HCT116 (cell line): Measurements from ENCODE around the gene TELO2. TPM values are rescaled to one million over a fixed set of nuclear protein-coding genes. Genes with fewer than 3 reads are reported as not detected.

Source experiments
- ATAC-seq: fragments of 200-7000 bp; cut with Tn5 transposase; 2 replicates; pipeline ENCODE4 v1.9.1; 2020; ENCODE audit warnings: mild to moderate bottlenecking, moderate library complexity
- BruUV-seq: library from RNA; stranded (reverse); fragments of 400-500 nt; replicated peaks from 2 replicates; lab custom pipeline; 2021; lab: Mats Ljungman, UMichigan
- CTCF ChIA-PET: fragments of 300-600 bp; sonication (Branson Sonifier 250); formaldehyde crosslinking; loops from one replicate; lab custom pipeline; 2021; ENCODE audit warnings: antibody characterized with exemption; lab: Charles Lee
- POLR2A ChIA-PET: fragments of 300-600, 350-600 bp; sonication (Branson Sonifier 250); formaldehyde crosslinking; loops from one replicate; lab custom pipeline; 2021; ENCODE audit warnings: antibody characterized with exemption; lab: Charles Lee
- RAD21 ChIA-PET, 2 experiments: fragments of 300-600 bp; sonication (Branson Sonifier 250); formaldehyde crosslinking; loops; one replicate each; lab custom pipeline; 2023; ENCODE audit warnings: low total read pairs in 2 of 2; ENCODE audit not compliant: uncharacterized antibody in 2 of 2, unreplicated experiment in 2 of 2, low non-redundant PET in 1 of 2; lab: Charles Lee
- DNase-seq: peaks from one replicate; pipeline ENCODE4 v3.0.0-alpha.2; 2010; ENCODE audit warnings: low read depth, low spot score
- H2AFZ ChIP-seq: fragments of 200-600 bp; shearing (Covaris generic), sonication (generic); 2 replicates; pipeline ENCODE4 v1.6.1; 2017; ENCODE audit warnings: low read depth, mixed run types, mixed read lengths, antibody characterized with exemption, low read length; ENCODE audit not compliant: poor library complexity, severe bottlenecking
- H3K27ac ChIP-seq: 2 replicates; pipeline ENCODE4 v1.5.1; 2012; ENCODE audit warnings: low read depth, low read length
- H3K27me3 ChIP-seq: fragments of 200-600 bp; sonication (generic); 2 replicates; pipeline ENCODE4 v1.6.1; 2016; ENCODE audit warnings: mixed run types, low read length, mixed read lengths; ENCODE audit not compliant: insufficient read depth
- H3K36me3 ChIP-seq, 2 experiments: fragments of 200-500 bp in 1 of 2; fragments of 200-600 bp in 1 of 2; sonication (Bioruptor generic) in 1 of 2; sonication (generic) in 1 of 2; 2 replicates each; pipeline versions ENCODE4 v1.5.1 to v1.6.1; 2014 to 2016; ENCODE audit warnings: low read length in 2 of 2, inconsistent platforms in 1 of 2, mixed read lengths in 1 of 2, mixed run types in 1 of 2; ENCODE audit not compliant: insufficient read depth in 2 of 2, control insufficient read depth in 1 of 2
- H3K4me1 ChIP-seq, 2 experiments: fragments of 200-600 bp in 1 of 2; sonication (generic) in 1 of 2; 2 replicates each; pipeline versions ENCODE4 v1.5.1 to v1.6.1; 2012 to 2017; ENCODE audit warnings: low read length in 2 of 2, inconsistent platforms in 1 of 2, mild to moderate bottlenecking in 1 of 2, mixed read lengths in 1 of 2, mixed run types in 1 of 2, moderate library complexity in 1 of 2; ENCODE audit not compliant: insufficient read depth in 2 of 2, control insufficient read depth in 1 of 2
- H3K4me2 ChIP-seq: fragments of 200-600 bp; sonication (generic); 2 replicates; pipeline ENCODE4 v1.6.1; 2017; ENCODE audit warnings: mixed run types, low read length, mixed read lengths
- H3K4me3 ChIP-seq, 2 experiments: fragments of 200-600 bp in 1 of 2; sonication (generic) in 1 of 2; replicated peaks in 1 of 2; 2 replicates each; pipeline ENCODE4 v1.5.1; 2011 to 2016; ENCODE audit warnings: low read length in 2 of 2, control low read depth in 1 of 2, low read depth in 1 of 2, mild to moderate bottlenecking in 1 of 2, mixed read lengths in 1 of 2, mixed run types in 1 of 2
- H3K79me2 ChIP-seq: fragments of 200-600 bp; sonication (generic); 2 replicates; pipeline ENCODE4 v1.6.1; 2017; ENCODE audit warnings: mild to moderate bottlenecking, mixed run types, low read length, moderate library complexity, mixed read lengths; ENCODE audit not compliant: insufficient read depth
- H3K9ac ChIP-seq: fragments of 200-600 bp; sonication (generic); 2 replicates; pipeline ENCODE4 v1.6.1; 2016; ENCODE audit warnings: low read length, mixed read lengths
- H3K9me2 ChIP-seq: fragments of 200-600 bp; sonication (generic), shearing (Covaris generic); 2 replicates; pipeline ENCODE4 v1.6.1; 2017; ENCODE audit warnings: mixed run types, mild to moderate bottlenecking, moderate library complexity; ENCODE audit not compliant: insufficient read depth
- H3K9me3 ChIP-seq, 2 experiments: fragments of 200-500 bp in 1 of 2; fragments of 200-600 bp in 1 of 2; sonication (Bioruptor generic) in 1 of 2; sonication (generic) in 1 of 2; 2 replicates each; pipeline ENCODE4 v1.6.1; 2014 to 2017; ENCODE audit warnings: low read length in 2 of 2, mixed read lengths in 2 of 2, inconsistent platforms in 1 of 2, low read depth in 1 of 2, mild to moderate bottlenecking in 1 of 2, mixed run types in 1 of 2, moderate library complexity in 1 of 2; ENCODE audit not compliant: control insufficient read depth in 1 of 2, insufficient read depth in 1 of 2
- H4K20me1 ChIP-seq: fragments of 200-600 bp; sonication (generic), shearing (Covaris generic); 2 replicates; pipeline ENCODE4 v1.6.1; 2017; ENCODE audit warnings: mixed run types, mild to moderate bottlenecking, moderate library complexity; ENCODE audit not compliant: insufficient read depth
- CBX3 ChIP-seq: IDR thresholded peaks from 2 replicates; pipeline ENCODE4 v1.6.1; 2012; ENCODE audit warnings: low read depth
- CEBPB ChIP-seq: IDR thresholded peaks from 2 replicates; pipeline ENCODE4 v1.6.1; 2012; ENCODE audit warnings: low read depth
- ELF1 ChIP-seq: IDR thresholded peaks from 2 replicates; pipeline ENCODE4 v1.6.1; 2012; ENCODE audit warnings: low read depth, borderline replicate concordance
- EZH2 ChIP-seq: fragments of 200-600 bp; sonication (generic); IDR thresholded peaks from 2 replicates; pipeline ENCODE4 v1.6.1; 2017; ENCODE audit warnings: antibody characterized with exemption, mixed run types
- EZH2phosphoT487 ChIP-seq: fragments of 200-600 bp; IDR thresholded peaks from 2 replicates; pipeline ENCODE4 v1.6.1; 2018; ENCODE audit warnings: antibody characterized with exemption, borderline replicate concordance
- POLR2A ChIP-seq: IDR thresholded peaks from 2 replicates; pipeline ENCODE4 v1.7.0; 2011; ENCODE audit warnings: borderline replicate concordance; ENCODE audit not compliant: insufficient read depth, insufficient read length; ENCODE audit errors: extremely low read depth
- POLR2AphosphoS5 ChIP-seq: IDR thresholded peaks from 2 replicates; pipeline ENCODE4 v1.6.1; 2011; ENCODE audit warnings: mild to moderate bottlenecking, low read depth, low read length, moderate library complexity
- RAD21 ChIP-seq: IDR thresholded peaks from 2 replicates; pipeline ENCODE4 v1.6.1; 2012; ENCODE audit warnings: low read depth, mild to moderate bottlenecking
- SIN3A ChIP-seq: IDR thresholded peaks from 2 replicates; pipeline ENCODE4 v1.6.1; 2012; ENCODE audit warnings: low read depth
- SRF ChIP-seq: IDR thresholded peaks from 2 replicates; pipeline ENCODE4 v1.6.1; 2012; ENCODE audit warnings: low read depth
- TCF7L2 ChIP-seq: IDR thresholded peaks from 2 replicates; pipeline ENCODE4 v1.7.0; 2011; ENCODE audit warnings: borderline replicate concordance, inconsistent platforms; ENCODE audit not compliant: insufficient read depth, insufficient read length; ENCODE audit errors: extremely low read depth
- ZNF274 ChIP-seq: fragments of 200-500 bp; sonication (Bioruptor generic); IDR thresholded peaks from 2 replicates; pipeline ENCODE4 v1.6.1; 2014; ENCODE audit warnings: mild to moderate bottlenecking, low read depth, low read length, inconsistent platforms
- intact Hi-C: fragments of 100-400 bp; cut with micrococcal nuclease; formaldehyde crosslinking; loops from 2 replicates; pipeline ENCODE4 v1.10.0; 2022
- total RNA-seq: library from RNA; stranded (reverse); gene quantifications from one replicate; pipeline ENCODE4 v1.2.1, GENCODE V29; 2021; ENCODE audit not compliant: unreplicated experiment

Gene TELO2
- total RNA-seq, 1 experiment from 2014 or later, result 74.3 TPM

DNA sequence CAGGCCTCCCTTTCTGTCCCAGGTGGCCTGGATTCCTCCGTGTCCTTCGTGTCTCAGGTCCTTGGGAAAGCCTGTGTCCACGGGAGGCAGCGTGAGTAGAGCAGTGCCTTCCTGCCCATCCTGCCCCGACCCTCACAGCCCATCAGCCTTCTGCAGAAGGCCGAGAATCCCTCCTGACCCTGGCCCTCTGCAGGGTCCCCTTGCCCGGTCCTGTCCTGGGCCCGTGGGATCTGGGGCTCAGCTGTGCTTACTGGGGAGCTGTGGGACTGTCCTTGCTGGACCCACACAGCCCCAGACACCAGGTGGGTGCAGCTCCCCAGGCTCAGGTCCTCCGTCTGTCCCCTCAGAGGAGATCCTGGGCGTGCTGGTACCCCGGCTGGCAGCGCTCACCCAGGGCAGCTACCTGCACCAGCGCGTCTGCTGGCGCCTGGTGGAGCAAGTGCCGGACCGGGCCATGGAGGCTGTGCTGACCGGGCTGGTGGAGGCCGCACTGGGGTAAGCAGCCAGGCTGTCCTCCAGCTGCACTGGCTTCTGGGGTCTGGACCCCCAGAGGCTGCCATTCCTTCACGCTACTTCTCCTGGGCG, 3.9 kb downstream of the TELO2 start:
- no peak for ATAC-seq
- Histone ChIP-seq H3K4me3 (no peak overlapping the region), H3K9me2 (no peaks in the 10 kb centered on the region), H3K4me2 (no peak overlapping the region), H3K79me2 (peaks cover 38% of the 10 kb centered on the region), H3K27ac (no peak overlapping the region), H4K20me1 (no peaks in the 10 kb centered on the region), H3K27me3 (no peaks in the 10 kb centered on the region), H3K4me1 (peaks cover 10 to 17% of the 10 kb centered on the region in 2 experiments), H3K36me3 (peaks cover 10 to 42% of the 10 kb centered on the region in 2 experiments; a peak in 3 of 4 replicates), H3K9me3 (no peaks in the 10 kb centered on the region), H3K9ac (no peak overlapping the region), H2AFZ (no peak overlapping the region)
- intact Hi-C loops, result no loop called here
- POLR2A ChIA-PET, result interaction anchor here (0.7 kb wide), 1 partner anchor 41 kb away, joined by 3 read pairs; no protein-coding TSS in a partner anchor
- no peak for DNase-seq
- CTCF ChIA-PET, result no interaction called here
- BruUV-seq, result no TSS peak
- TF ChIP-seq SIN3A (no peak), POLR2A (no peak), POLR2AphosphoS5 (no peak), EZH2phosphoT487 (no peak), SRF (no peak), EZH2 (no peak), TCF7L2 (no peak), CEBPB (no peak), ELF1 (no peak), CBX3 (no peak), ZNF274 (no peak), RAD21 (no peak)
- RAD21 ChIA-PET, result interaction anchor here in 1 of 2 experiments (0.6 kb wide), 1 partner anchor 267 kb away, joined by 3 read pairs; no protein-coding TSS in a partner anchor
